ENCODE results near the gene CNIH1. TPM values are rescaled to one million over a fixed set of nuclear protein-coding genes. Genes with fewer than 3 reads are reported as not detected.

Gene CNIH1
- polyA plus RNA-seq (2014; cell fraction: cytosol; rRNA removed), result 61.3 and 87.0 TPM in 2 replicates
- polyA plus RNA-seq (2014; cell fraction: nucleus; rRNA removed), result 44.8 and 57.5 TPM in 2 replicates

DNA sequence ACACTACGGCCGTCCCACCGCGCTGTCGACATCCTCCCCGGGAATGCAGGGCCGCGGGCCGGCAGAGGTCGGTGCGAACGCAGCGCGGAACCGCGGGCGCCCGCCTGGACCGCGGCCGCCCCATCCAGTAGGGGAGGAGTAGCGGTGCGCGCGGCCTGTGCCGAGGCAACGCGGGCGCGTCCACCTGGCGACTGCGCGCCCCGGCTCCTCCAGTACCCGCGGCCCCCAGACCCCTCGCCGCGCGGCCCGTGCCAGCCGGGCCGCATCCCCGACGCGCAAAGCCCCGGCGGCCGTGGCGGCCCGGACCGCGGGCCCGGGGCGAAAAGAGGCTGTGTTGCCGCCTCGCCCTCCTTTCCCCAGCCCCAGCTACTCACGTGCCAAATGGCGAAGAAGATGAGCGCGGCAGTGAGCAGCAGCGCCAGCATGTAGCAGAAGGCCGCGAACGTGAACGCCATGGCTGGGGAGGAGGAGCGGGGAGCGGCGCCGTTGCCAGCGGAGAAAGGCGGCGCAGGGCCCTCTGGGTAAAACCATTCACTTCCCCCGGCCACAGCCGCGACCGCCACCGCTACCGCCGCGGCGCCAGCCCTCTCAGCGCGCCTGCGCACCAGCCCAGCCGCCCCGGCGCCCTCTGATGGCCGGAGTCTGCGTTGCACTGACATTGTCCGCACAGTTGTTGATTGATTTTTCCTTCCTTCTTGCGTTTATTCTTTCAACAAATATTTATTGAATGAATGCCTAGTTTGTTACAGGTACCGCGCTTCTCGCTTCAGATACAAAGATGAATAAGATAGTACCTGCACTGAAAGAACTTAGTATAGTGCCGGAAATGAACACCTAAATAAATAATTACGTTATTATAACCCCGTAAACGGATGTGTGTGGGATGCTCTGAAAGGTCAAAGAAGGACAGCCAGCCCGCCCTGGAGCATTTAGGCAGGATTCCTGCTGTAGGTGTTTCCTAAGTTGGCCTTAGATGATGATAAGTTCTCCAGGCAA, at the start of gene CNIH1:
Gene CNIH1, minus strand, starts transcription at position 502 of the 996 bp plus-strand sequence. Its CDS starts 47 bp downstream, at position 455.
- peak; percentile 86 for DNase-seq (ENCODE audit: low spot score)

DNA sequence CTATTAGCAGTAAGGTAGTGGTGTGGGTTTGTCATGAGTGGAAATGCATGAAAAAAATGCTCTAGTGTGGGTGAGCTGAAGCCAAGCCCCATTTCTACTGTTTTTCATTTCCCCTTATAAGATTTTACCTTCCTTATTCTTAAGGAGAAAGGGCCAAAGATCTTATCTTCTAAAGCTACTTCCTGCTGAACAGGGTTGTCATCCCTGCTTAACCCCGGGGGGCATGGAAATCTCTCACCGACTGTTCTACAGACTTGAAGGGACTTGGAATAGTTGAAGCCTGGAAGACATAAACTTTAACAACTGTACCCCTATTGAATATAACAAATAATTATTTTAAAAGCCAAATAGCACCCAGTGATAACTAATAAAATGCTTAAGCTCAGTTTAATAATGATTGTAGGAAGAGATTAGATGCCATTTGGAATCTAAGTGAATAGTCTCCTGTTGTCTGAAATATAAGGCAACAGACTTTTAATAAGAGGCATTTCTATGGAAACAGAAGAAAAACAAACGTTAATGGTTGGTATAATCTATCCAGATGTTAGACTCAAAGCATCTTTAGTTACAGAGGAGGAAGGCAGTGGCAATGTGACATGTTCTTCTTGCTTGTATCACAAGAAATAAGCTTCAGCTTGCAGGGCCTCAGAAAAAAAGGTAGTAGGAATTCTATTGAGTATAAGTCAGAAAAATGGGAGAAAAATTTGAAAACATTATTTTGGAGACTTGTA, 49.4 kb upstream of the CNIH1 start:
- no peak for DNase-seq (ENCODE audit: low spot score)

DNA sequence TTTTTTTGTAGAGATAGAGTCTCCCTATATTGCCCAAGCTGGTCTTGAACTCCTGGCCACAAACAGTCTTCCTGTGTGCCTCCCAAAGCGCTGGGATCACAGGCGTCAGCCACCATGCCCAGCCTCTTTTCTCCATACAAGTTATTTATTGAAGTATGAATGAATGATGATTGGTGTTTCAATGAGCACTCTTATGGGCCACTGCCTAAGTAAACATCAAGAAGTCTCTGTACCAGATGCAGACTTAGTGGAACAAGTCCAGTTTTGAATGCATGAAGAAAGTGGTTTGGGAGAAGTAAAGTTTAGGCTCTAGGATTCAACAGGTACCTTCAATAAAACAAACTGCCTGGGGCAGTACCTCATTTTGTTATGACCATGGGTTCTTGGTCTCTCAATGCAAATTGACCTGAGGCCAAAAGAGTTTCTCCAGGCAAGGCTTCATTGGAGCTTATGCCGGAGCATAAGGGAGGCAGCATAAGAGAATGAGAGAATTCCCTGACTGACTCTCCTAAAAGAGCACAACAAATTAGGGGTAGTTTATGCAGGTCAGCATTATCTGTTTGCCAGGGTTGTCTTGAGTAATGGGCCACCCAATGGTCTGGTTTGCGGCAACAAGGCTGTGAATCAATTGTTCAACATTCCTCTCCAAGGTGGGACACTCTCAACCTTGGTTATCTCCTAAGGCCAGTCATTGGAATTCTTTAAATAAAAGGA, 48.7 kb upstream of the CNIH1 start:
- DNase-seq (ENCODE audit: low spot score), result no peak

DNA sequence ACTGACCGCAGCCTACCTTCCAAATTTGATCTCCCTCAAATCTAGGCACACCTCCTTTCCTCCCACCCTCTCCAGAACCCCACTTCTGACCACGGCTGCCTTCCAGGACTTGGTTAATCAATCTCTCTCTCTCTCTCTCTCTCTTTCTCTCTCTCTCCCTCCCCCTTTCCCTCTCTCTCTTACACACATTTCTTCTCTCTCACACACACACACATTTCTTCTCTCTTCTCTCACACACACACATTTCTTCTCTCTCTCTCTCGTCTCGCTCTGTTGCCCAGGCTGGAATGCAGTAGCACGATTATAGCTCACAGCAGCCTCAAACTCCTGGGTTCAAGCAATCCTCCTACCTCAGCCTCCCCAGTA, 48.1 kb upstream of the CNIH1 start:
- DNase-seq (ENCODE audit: low spot score), result no peak

DNA sequence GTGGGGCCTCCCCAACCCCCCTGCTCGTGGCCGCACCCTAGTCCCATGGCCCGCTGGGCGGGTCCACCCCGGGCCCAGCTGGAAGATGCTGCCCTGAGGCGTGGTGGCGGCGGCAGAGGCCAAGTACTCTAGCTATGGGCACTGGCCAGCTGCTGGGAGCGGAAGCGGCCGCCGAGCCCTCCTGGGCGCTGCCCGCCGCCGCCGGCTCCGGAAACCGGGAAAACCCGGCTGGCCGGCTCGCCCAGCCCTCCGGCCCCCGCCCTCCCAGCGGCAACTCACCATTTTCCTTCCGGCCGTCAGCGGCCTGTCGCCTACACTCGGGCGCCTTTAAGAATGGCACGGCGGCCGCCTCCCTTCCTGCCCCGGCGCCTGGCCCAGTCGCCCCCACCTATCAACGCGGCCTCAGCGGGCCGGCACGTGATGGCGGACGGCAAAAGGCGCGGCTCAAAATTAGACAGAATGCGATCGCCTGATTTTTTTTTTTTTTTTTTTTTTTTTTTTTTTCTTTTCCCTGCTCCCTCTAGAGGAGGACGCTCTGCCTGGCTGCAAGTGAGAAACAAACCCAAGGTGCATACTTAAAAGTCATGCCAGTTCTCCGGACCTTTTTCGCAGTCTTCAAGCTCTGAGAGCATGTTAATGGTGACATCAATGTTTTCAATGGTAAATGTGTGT, 47.6 kb upstream of the CNIH1 start, which contains the start of gene GMFB:
Gene GMFB, minus strand, starts transcription at position 335 of the 672 bp plus-strand sequence. Its CDS starts 53 bp downstream, at position 282.
- peak; percentile 87 for DNase-seq (ENCODE audit: low spot score)

DNA sequence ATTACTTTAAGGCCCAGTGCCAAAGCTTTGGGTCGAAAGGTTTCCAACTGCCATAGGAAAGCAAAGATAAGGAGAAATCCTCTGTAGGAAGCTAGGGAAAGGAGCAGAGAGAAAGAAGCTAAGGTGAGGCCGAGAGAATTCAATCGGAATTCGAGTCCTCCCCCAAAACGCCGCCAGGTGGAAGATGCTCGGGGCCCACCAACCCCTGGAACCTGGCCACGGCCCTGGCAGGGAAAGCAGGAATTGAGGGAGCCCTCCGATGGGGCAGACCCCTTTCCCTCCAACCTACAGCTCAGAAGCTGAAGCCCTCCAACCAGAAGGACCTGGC, 47.1 kb upstream of the CNIH1 start:
- DNase-seq (ENCODE audit: low spot score), result no peak

DNA sequence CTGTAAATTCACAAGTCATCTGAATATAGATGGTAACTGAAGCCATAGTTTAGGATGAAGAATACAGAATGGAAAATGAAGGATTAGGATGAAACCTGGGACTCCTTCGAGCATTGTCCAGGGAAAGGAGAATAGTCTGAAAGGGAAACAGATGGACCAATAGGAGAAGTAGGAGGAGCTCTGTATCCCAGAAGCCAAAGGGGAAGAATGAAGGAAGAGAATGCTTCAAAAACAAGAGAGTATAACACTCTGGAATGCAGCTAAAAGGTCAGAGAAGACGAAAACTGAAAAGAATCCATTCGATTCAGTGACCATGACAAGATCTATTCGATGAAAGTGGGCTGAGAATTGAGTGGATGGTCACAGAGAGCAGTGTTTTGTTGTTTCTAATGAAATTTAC, 46.6 kb upstream of the CNIH1 start:
- DNase-seq (ENCODE audit: low spot score), result no peak

DNA sequence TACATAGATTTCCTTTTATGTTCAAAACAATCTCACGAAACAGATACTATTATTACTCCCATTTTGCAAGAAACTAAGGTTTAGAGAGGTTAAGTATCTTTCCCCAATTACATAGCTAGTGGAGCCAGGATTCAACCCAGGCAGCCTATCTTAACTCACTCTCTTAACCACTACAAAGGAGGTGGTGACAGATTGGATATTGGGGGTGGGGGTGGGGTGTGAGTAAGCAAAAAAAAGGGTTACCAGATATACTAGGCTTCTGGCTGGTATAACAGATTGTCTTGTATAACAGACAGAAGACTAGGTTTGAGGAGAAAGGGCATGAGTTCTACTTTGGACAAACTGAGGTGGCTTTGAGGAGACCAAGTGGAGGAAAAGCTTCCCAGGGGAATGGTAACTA, 45.5 kb upstream of the CNIH1 start:
- no peak for DNase-seq (ENCODE audit: low spot score)

DNA sequence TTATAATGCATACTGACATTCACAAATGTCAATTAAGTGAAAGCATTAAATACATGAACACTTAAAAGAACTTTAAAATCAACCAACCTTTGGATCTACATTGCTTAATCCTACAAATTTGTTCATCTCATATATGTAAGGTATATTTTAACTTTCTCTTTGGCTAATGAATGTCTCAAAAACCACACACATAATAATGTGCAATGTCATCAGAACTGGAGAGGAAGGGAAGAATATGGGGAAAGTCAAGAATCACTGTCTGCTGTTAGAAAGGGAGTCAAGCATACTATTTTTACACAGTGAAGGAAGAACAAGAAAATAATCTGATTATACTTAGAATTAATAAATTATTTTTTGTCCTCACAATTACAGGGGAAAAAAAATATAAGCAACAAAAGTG, 42.7 kb upstream of the CNIH1 start:
- DNase-seq (ENCODE audit: low spot score), result no peak

DNA sequence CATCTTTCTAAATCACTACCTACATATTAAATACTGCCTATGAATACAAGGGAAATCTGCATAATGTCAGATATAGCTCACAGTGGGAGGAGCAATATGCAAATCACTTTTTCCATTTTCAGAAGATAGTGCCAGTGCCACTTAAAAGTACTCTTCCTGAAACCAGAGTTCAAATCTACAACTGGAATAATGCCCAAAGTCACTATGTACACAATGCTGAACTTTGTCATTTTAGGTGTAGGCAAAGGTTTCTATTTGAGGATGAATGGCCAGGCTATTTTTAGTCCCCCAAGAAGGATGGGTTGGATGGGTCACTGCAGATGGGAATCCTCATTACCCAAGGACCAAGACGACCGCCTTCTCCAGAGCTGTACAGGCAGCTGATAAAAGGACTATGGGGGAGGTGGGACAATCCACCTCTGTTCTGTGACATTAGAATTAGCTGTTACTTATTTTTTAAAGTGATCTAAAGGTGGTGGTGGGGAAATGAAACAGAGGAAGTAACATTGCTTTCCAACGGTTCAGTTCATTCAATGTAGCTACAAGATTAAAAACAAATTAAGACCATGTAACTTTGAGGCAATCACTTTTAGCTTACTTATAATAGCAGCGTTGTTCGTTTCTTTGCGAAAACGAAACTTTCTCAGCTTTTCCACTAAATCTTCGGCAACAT, 42.0 kb upstream of the CNIH1 start:
- no peak for DNase-seq (ENCODE audit: low spot score)

DNA sequence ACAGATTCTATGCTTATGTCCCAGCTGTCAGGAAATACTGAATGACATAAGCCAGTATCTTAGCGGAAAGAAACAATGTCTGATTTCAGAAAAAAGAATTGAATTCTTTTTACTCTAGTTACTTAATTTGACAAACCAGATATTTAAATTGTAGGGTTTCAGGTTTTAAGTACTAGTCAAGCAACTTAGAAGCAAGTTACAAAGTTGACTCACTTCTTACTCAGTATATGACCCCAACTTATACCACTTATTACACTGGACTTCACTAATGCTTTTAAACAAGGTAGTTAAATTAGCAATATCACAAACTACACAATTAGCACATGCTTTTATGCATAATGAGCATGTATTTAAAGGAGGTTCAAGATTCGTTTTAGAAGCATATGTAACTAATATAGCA, 40.5 kb upstream of the CNIH1 start:
- DNase-seq (ENCODE audit: low spot score), result no peak

DNA sequence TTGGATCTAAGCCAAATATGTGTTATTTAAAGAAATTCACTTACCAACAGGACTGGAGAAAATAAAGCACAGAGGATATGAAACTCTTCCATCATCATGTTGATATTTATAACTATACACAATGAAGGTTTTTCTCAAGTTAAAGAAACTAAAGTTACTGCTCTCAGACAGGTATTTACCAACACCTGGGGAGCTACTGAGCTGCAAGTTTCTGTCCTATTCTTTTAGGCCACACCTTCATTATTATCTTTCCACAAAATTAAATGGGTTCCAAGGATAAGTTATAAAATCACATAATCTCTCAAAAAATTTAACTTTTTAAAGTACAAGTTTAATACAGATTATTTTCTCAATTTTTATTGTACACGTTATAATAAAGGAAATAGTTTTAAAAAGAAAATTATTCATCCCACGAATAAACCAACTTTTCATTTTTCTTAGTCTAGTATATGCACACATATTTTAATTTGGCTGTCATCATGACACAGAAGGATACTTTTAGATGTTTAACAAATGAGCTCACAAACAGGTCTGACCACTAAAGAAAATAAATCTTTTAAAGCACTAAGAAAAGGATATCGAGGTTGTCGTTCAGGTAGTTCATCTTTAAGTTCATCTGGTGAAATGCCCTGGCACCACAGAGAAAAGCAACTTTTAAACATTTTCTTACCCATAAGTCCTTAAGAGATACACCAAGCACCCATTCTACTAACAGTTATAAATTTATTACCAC, 39.8 kb upstream of the CNIH1 start:
- DNase-seq (ENCODE audit: low spot score), result no peak

DNA sequence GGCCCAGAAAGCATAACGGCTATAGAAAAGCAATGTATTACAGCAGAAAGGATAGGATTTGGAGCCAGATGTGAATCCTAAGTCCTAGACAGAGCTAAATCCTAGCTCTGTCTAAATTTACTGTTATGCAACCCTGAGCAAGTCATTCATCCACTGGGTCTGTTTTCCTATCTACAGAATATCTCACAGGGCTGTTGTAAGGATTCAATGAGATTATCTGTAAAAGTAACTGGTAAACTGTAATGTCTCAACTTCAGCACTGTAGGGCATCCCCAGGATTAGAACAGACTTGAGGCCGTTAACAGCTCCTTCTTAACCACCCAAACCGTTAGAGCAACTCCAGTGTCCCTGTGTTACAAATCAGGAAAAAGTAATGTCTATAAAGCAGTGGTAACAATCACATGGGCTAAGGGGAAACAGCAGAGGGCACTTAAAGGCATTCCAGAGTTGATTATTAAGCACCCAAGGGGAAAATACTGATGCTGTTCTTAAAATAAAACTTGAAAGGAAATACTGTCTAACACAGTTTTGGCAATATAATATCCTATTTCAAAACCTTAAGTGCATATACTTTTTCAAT, 37.6 kb upstream of the CNIH1 start:
- no peak for DNase-seq (ENCODE audit: low spot score)

DNA sequence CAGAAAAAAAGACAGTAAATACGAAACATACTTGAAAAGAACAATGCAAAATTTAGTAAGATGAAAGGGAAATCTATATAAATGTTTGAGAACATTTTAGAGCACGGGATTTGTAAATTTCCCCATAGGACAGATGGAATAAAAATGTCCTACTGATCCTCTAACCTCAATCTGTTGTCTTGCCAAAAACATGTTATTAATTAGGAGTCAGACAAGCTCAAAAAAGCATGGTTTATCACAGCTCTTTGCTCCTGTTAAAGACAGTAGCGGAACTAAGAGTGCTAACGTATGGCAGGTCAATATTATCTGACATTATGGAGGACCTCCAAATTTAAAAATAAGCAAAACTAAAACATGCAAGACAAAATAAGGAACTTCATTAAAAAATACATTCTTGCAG, 34.7 kb upstream of the CNIH1 start:
- DNase-seq (ENCODE audit: low spot score), result no peak

DNA sequence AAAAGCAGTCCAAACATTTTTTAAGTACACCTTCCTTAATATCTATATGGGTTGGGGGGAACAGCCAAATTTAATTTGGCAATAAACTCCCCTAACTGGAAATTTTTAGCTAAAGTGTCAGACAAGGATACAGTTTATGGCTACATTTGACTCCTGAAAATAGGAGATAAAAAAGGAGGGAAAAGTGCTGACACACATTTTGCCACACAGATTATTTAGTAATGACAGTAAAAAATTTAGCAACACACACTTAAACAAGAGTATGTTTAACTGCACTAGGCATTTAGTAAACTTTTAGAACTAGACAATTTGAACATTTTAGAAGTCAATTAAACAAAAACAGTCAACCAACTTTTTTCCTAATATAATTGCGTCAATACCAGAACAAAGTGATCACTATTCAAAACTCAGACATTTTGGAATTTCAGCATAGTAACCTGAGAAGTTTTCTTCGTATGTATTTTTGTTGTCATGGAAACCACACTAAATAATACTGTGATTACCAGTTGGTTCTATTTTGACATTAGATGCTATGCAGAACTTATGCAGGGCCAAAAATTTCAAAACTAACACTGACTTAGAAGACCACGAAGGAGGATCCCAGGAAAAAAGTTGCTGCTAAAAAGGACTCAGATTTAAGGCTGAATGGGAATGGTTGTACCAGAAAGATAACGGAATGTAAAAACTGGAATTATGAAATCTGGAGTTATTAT, 34.2 kb upstream of the CNIH1 start:
- DNase-seq (ENCODE audit: low spot score), result no peak

DNA sequence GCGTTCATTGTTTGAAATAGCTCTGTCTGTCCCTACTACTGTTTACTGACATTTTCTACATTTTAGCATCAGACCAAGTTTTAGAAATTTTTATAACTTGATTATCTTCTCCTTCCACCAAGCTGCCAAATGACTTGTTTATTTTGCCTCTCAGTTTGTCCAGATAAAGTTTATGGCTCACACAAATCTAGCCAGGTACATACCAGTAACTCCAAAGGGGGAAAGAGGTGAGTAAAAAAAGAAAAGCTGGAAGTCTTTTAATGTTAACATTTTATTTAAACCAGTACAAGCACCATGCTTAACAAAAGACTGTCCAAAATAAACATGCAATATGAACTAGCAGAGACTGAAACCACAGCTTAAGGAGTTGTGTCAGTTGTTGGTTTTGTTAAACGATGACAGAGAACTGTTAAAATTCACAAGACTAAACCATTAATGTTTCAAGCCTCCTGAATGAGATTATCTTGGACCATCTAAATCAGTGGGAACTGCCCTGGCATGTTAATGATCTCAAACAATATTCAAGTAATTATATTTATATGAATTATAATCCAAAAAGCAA, 33.1 kb upstream of the CNIH1 start:
- DNase-seq (ENCODE audit: low spot score), result no peak

DNA sequence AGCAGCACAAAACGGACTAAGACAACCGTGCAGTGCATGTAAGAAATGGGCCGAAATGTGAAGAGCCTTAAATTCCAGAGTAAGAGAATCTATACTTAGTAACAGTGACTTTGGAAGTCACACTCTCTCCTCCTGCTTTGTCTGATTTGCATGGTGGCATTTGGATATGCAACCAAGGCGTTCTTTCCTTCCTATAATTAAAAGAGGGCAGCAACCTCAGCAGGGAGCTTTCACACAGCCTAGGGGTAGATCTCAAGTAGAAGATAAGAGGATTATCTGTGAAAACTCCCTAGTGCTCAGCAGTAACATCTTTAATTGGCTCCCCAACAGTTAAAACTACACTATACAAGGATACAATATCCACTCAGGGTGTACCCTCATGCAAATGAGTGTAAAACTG, 31.1 kb upstream of the CNIH1 start:
- no peak for DNase-seq (ENCODE audit: low spot score)

DNA sequence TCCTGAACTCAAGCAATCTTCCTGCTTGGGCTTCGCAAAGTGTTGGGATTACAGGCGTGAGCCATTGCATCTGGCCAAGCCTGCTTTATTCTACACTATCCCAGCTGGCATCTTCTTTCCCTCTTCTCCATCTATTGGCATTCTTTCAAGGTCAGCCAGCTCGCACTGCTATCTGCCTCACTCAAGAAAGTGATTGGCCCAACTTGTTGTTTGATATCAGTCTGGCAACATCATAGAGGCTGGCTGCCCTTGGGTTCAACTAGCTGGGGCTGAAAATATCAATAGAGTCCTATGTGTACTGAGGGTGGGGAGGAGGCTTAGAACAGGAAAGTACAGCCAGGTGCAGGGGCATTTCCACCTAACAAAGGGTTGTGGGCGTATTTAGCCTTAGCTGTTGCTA, 30.5 kb upstream of the CNIH1 start:
- DNase-seq (ENCODE audit: low spot score), result no peak

DNA sequence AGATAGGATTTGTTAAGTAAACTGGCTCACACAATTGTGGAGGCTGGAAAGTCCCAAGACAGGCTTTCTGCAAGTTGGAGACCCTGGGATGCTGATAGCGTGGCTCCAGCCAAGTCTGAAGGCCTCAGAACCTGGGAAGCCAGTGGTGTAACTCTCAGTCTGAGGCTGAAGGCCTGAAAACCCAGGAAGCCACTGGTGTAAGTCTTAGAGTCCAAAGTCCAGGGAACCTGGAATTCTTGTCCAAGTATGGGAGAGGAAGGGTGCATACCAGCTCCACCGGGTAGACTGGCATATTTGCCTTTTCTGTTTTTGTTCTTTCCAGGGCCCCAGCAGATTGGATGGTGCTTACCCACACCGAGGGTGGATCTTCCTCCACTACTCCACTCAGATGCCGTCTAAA, 29.5 kb upstream of the CNIH1 start:
- no peak for DNase-seq (ENCODE audit: low spot score)

All from SK-N-DZ (cell line).